Glomerular visceral epithelial cell (primary cell): Measurements from ENCODE around the gene KATNB1.

ENCODE experiments used
- DNase-seq: peaks from one replicate; pipeline ENCODE4 v3.0.0-alpha.2; 2016; ENCODE audit errors: extremely low spot score

The KATNB1 gene, protein sequence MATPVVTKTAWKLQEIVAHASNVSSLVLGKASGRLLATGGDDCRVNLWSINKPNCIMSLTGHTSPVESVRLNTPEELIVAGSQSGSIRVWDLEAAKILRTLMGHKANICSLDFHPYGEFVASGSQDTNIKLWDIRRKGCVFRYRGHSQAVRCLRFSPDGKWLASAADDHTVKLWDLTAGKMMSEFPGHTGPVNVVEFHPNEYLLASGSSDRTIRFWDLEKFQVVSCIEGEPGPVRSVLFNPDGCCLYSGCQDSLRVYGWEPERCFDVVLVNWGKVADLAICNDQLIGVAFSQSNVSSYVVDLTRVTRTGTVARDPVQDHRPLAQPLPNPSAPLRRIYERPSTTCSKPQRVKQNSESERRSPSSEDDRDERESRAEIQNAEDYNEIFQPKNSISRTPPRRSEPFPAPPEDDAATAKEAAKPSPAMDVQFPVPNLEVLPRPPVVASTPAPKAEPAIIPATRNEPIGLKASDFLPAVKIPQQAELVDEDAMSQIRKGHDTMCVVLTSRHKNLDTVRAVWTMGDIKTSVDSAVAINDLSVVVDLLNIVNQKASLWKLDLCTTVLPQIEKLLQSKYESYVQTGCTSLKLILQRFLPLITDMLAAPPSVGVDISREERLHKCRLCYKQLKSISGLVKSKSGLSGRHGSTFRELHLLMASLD

DNA sequence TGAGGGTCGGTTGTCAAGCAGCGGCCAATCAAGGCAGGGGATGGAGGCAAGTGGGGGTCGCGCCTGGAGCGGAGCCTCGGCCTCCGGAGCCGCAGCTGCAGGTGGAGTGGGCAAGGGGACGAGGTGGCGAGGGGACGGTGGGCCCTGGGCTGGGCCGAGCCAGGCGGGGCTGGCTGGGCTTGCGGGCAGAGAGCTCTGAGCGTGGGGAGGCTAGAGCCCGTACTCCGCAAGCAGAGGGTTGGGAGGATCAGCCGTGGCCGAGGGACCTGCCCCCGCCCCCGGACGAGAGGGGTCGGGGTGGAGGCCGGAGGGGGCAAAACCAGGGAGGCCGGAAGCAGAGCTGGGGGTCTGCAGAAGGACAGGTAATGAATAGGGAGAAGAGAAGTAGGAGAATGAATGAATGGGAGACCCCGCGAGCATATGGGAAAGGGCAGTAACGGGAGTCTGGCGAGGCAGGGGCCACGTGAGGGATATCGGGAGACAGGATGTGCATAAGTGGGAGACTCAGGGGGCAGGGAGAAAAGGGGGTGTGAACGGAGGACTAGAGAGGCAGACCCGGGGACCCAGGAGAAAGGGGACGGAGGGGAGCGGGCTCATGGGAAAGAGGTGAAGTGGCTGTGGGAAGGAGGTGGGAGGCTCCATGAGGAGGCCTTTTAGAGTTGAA is at the start of gene KATNB1:
Gene KATNB1 (plus strand): TSS at position 16 of the 664 bp plus-strand sequence. CDS start 1,474 bp downstream, outside the sequence.
- peak; percentile 15 for DNase-seq

DNA sequence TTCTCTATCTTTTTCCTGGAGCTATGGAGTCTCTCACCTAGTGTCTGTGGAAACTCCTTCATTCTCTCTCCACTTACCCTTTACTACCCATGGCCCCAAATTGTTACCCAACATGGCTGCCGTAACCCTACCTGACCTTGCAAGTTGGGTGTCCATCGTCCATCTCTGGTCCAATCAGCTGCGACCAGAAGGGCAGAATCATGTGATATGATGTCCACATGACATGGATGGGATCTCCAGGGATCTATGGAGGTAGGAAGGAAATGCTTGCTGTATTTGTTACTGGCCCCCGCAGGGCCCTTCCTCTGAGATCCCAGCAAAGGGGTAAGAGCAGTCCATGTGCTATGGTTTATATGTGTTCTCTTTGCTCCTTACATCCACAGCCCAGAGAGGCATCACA is 49.0 kb upstream of the KATNB1 start:
- no peak for DNase-seq

DNA sequence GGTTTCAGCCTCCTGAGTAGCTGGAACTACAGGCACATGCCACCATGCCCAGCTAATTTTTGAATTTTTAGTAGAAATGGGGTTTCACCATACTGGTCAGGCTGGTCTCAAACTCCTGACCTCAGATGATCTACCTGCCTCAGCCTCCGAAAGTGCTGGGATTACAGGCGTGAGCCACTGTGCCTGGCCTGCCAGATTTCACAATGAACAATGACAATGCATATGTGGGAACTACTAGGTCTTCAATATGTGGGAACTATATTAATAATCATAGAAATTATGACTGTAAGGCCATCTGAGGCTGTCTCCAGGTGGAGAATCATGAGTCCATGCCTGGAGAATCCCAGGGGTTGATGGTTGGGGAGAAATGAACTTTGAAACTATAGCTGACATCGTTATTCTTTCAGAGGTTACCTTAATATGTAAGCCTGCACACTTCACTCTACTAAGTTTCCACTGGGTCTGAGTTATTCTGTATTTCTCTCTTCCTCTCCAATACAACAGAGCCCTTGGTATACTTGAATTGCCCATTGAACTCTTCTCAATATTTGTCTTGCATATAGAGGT is 48.1 kb upstream of the KATNB1 start:
- DNase-seq = no peak

DNA sequence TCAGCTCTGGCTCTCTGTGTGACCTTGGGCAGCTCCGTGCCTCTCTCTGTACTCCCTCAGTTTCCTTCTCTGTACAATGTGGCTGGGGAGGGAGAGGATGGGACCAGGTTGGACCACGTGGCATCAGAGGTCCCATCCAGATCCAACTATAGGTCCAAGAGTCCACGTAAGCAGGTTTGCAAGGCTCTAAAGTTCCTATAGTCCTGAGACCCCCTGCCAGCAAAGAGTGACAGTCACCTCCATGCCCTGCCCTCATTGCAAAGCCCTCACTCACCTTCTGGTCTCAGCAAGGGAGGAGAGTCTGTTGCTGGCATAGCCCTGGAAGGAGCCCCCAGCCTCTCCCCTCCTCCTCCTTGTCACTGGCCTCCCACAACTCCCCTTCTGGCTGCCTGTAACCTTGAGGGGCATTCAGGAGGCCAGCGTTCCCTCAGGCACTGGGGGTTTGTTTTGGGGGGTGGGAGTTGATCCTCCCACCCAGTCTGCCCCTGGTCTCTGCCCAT is 47.0 kb upstream of the KATNB1 start:
- DNase-seq = no peak

DNA sequence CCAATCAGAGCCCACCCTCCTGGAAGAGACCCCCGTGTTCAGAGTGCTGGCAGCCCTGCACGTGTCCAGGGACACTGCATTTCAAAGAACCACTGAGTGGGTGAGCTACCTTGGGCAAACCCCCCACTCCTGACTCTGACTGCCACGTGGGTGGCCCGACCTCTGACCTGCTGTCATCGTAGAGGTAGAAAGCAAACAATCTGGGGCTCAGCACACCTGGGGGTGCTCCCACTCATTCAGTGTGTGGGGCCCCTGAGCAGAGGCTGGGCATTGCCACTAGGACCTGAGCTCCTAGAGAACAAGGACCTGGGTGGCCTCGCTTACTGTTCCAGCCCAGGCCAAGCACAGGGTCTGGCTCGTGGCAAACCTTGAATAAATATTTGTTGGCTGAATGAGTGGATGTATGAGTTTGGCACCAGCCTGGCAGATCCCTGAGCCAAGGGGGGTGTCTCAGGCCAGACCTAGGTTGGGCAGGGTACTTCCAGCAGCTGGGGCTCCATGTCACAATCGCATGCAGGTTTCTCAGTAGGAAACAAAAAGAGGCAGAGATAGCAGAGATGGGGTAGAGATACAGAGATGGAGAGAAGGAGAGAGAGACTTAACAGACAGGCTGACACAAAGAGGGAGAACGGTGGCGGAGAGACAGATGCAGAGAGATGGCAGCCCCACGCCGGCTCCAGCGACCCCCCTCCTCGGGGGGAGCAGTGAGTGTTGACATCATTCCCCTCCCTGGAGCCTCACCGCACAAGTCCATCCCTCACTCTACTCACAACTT is 46.4 kb upstream of the KATNB1 start:
- no peak for DNase-seq

DNA sequence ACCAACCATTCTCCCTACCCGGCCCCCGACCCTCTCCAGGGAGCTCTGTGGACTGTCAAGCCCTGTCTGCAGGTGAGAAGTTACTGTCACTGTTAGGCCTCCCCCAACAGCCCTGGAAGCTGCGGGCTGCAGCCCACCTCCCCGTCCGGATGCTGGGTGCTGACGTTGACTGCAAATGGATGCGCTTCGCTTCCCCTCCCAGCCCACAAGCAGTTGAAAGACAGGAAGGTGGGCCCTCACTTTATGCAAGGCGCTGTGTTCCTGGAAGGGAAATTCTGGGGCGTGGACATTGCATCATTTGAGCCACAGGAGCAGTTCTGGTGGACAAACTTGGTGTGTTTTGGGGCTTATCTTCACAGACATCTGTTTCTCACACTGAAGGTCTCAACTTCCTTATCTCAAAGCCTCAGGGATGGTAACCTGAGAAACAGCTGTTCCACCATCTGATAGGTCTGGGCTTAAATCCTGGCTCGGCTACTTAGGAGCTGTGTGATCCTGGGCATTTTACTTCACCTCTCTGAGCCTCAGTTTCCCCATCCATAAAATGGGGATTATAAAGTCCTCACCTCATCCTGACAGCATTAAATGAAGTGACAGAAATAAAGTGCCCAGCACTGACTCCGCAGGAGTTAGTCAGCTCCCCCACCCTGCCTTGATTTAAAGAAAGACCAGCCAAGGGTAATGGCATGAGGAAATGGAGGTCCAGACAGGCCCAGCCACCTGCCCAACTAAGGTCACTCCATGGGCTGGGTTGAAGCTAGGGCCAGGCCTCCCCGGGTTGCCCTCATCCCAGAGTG is 45.6 kb upstream of the KATNB1 start:
- DNase-seq = no peak

DNA sequence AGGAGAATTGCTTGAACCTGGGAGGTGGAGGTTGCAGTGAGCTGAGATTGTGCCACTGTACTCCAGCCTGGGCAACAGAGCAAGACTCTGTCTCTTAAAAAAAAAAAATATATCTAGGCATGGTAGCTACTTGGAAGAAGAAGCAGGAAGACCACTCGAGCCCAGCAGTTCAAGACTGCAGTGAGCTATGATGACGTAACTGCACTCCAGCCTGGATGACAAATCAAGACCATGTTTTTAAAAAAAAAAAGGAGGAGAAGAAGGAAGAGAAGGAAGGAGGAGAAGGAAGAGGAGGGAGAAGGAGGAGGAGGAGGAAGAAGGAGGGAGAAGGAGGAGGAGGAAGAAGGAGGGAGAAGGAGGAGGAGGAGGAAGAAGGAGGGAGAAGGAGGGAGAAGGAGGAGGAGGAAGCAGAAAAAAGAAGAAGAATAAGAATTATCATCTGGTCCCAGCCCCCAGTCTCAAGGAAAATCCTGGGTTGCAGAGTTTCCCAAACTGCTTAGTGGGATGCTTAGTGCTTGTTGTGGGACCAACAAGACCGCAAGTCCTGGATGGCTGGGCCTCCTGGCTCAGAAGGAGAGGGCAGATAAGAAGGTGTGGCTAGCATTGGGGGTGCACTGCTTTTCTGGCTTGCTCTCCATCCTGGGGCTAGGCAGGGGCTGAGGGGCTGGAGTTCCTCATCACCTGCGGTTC is 44.6 kb upstream of the KATNB1 start:
- no peak for DNase-seq

DNA sequence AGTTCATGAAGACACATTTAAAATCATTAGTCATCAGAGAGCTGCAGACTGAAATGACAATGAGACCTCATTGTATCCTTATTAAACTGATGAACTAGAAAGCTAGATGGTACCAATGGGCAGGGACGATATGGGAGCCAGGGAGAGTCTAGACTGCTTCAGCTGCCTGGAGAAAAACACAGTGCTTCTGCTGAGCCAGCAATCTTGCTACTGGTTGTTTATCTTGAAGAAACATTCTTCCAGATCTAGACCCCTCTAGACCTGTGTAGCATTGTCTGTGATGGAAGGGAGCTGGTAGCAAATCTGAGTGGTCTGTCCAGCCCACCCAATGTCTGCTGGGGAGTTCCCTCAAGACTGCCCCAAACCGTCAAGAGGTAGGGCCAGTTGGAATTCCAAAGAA is 42.9 kb upstream of the KATNB1 start:
- no peak for DNase-seq

DNA sequence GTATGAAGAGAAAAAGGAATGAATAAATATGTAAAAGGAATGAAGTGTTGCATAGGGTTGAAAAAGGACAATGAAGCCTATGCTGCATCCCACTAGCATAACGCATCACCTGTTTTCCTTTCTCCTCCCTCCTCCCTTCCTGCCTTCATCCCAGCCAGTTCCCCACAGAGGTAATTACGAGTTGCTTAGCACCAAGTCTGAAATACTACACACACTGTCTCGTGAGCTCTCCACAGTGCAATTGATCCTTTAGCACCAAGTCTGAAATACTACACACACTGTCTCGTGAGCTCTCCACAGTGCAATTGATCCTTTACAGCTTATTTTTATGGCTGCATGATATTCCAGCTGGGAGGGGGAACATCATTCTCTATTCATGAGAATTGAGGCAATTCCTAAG is 42.0 kb upstream of the KATNB1 start:
- no peak for DNase-seq

DNA sequence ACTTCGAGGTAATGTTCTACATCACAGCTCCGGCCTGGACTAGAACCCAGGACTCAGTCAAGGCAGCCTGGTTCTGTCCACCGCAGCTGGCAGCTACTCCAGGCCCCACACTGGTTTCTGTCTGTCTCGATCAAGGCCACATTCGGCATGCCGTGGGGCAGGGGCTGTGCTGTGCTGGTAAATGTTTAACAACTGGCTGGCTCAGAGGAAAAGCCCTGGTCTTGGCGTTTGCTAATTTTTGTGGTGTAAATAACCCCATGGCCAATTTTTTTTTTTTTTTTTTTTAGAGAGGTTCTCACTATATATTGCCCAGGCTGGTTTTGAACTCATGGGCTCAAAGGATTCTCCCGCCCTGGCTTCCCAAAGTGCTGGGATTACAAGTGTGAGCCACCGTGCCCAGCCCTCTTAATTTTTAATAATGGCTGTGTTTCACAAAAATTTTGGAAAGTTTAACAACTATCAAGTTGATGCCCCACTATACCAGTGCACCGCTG is 41.3 kb upstream of the KATNB1 start:
- DNase-seq = no peak

DNA sequence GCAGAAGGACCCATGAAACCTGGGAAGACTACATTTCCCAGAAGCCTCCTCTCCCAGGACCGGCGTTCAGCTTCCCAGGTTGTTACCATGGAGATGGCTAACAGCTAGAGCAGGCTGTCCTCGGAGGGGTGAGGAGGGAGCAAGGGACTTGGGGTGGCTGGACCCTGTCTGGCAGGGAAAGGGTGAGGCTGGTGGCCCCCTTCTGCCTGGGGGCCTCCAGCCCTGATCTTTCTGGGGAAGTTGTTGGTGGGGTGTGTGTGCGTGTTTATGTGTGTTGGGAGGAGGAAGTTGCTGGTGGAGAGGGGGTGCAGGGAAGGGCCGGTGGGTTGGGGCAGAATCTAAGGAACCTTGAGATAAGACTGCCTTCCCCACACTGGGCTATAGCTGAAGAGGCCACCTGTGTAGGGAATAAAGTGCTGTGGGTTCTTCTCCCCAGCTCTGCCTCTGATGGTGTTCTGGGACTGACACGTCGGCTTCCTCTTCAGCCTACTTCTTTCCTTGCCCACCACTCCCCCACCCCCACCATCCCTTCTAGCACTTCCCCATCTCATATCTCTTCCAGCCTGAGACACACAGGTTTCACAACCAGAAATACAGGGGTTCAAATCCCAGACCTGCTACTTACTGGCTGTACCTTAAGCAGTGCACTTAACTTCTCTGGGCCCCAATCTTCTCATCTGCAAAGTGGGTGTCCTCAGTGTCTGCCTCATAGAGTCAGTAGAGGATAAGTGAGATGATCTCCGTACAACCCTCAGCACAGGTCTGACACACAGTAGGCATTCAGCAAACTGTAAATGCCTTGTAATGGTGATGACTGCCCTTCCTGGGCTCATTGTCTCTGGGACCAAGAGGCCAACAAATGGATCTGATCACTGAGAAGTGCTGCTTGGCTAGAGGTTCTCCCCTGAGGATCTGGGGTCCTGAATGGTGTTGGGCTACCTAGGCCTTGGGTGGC is 40.6 kb upstream of the KATNB1 start, which contains the start of gene DRC7:
Gene DRC7 (plus strand): TSS at position 82 of the 955 bp plus-strand sequence. CDS start 3,144 bp downstream, outside the sequence.
- DNase-seq = peak; percentile 34

DNA sequence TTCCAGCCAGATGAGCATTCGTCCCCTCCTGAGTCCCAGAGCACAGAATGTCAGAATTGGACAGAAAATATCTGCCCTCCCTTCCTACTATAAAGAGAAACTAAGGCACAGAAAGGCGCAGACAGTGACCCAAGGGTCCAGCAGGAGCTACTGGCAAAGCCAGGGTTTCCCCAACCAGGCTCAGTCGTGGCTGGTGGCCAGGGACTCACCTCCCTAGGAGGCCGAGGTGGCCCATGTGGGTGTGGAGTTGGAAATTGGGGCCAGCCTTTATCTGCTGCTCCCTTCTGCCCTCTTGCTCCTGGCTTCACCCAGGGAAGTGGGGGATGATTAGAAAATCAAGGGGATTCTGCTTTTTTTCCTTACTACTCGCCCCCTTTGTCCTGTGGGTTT is 39.9 kb upstream of the KATNB1 start:
- DNase-seq = no peak

DNA sequence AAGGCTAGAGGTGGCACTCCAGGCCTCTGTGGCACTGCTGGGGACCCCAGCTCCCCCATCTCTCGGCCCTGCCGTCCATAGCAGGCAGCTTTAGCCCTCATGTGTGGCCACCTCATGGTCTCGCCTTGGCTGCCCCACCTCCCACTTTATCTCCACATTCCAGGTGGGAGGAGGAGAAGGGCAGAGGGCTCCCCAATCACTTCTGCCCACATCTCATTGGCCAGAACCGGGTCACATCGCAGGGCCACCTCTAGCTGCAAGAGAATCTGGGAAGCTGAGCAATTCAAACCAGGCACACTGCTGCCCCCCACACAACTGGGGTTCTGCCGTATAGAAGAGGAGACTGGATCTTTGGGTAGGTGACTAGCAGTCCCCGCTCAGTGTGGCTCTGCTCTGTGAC is 39.3 kb upstream of the KATNB1 start:
- DNase-seq = no peak

DNA sequence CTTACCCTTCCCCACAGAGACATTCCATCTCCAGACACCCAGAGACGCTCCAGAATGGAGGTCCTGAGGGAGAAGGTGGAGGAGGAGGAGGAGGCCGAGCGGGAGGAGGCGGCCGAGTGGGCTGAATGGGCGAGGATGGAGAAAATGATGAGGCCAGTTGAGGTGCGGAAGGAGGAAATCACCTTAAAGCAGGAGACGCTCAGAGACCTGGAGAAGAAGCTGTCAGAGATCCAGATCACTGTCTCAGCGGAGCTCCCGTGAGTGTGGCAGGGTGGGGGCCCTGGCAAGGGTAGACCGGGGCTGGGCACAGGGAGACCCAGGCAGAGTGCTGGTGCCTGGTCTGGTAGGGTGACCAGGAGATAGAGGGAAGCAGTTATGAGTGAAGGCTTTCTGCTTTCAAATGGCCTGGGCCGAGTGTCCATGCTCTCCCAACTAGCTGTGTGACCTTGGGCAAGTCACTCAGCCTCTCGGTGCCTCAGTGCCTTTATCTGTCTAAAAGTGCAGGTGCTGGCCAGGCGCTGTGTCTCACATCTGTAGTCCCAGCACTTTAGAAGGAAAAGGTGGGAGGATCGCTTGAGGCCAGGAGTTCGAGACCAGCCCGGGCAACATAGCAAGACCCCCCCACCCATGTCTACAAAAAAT is 37.6 kb upstream of the KATNB1 start:
- no peak for DNase-seq

DNA sequence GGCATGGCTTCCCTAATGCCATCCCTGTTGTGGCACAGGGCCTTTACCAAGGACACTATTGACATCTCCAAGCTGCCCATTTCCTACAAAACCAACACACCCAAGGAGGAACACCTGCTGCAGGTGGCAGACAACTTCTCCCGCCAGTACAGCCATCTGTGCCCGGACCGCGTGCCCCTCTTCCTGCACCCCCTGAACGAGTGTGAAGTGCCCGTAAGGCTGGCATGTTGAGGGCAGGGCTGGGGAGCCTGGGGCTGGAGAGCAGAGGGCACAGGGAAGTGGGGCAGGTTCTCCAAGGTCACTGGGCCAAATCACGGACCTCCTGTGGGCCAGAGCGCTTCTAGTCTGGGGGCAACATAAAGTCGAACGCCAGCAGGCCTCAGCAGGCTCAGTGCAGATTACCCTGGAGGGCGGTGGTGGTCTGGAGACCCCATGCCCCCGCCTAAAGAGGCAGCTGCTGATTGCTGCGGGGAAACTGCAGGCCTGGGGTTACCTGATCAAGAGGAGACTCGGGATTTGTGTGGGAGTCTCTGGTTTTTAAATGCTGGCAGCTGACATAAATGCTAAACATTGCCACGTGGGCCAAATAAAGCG is 36.7 kb upstream of the KATNB1 start:
- no peak for DNase-seq

DNA sequence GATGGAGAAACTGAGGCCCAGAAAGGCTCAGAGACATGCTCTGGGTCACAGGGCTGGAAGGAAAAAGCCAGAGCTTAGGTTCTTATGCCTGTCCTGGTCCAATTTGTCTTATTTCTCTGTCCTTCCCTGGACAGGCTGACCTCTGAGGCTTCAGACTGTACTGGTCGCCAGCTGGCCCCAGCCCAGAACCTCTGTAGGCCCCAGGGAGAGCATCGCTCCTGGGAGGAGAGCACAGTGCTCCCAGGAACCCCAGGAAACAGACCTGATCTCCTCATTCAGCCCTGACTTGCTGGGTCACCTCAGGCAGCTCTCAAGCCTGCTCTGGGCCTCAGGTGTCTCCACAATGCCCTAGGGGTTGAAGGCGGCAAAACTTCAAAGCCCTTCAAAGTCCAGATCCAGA is 36.1 kb upstream of the KATNB1 start:
- DNase-seq = no peak

DNA sequence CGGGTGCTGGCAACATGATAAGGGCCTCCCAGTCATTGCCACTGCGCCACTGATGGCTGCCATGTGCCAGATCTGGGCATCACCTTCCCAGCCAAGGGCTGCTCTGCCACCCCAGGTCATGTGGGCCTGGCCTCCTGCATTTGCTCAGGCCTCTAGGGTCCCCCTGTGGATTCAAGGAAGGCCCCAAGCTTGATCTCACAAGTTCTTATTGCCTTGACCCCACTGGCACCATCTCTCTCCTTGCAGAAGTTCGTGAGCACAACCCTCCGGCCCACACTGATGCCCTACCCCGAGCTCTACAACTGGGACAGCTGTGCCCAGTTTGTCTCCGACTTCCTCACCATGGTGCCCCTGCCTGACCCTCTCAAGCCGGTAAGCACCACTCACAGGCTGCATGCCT is 35.7 kb upstream of the KATNB1 start:
- DNase-seq = no peak
